Kidney (tissue), 14 donors: ENCODE measurements around the gene ZGLP1. TPM values are rescaled to one million over a fixed set of nuclear protein-coding genes. Genes with fewer than 3 reads are reported as not detected.

Experiments
- DNase-seq, 5 donors: peaks; one replicate each; pipeline ENCODE4 v3.0.0-alpha.2; 2013 to 2020
- FAIRE-seq: peaks from 2 replicates; lab custom pipeline; 2012; peaks lifted over from hg19 to GRCh38; lab: Jason Lieb, UNC
- H3K27ac ChIP-seq, 2 donors: one replicate each; pipeline ENCODE4 v1.7.0; 2013; ENCODE audit warnings: low read depth in 2 of 2, low read length in 2 of 2, inconsistent platforms in 1 of 2
- H3K27me3 ChIP-seq: one replicate; pipeline ENCODE4 v1.7.1; 2013; ENCODE audit warnings: low read length, inconsistent platforms; ENCODE audit not compliant: control insufficient read depth, insufficient read depth
- H3K36me3 ChIP-seq, 3 donors: one replicate each; pipeline versions ENCODE4 v1.7.0 to v1.7.1; 2013; ENCODE audit warnings: low read length in 3 of 3, control low read depth in 1 of 3, inconsistent platforms in 1 of 3; ENCODE audit not compliant: insufficient read depth in 3 of 3, control insufficient read depth in 2 of 3
- H3K4me1 ChIP-seq, 3 donors: one replicate each; pipeline versions ENCODE4 v1.7.0 to v1.7.1; 2013; ENCODE audit warnings: low read length in 3 of 3, inconsistent platforms in 1 of 3, low read depth in 1 of 3; ENCODE audit not compliant: control insufficient read depth in 2 of 3, insufficient read depth in 2 of 3
- H3K4me3 ChIP-seq, 3 donors: one replicate each; pipeline versions ENCODE4 v1.7.0 to v1.8.1; 2013; ENCODE audit warnings: low read length in 3 of 3, control low read depth in 1 of 3, inconsistent platforms in 1 of 3
- H3K9ac ChIP-seq, 3 donors: one replicate each; pipeline versions ENCODE4 v1.7.0 to v1.7.1; 2013; ENCODE audit warnings: low read length in 3 of 3, control low read depth in 1 of 3, inconsistent platforms in 1 of 3
- H3K9me3 ChIP-seq, 3 donors: one replicate each; pipeline versions ENCODE4 v1.7.0 to v1.7.1; 2013; ENCODE audit warnings: low read length in 3 of 3, control low read depth in 1 of 3, inconsistent platforms in 1 of 3; ENCODE audit not compliant: control insufficient read depth in 2 of 3, insufficient read depth in 1 of 3
- CTCF ChIP-seq: IDR thresholded peaks from 3 replicates; pipeline ENCODE4 v1.5.1; 2012; ENCODE audit warnings: mild to moderate bottlenecking, moderate library complexity, borderline replicate concordance; ENCODE audit not compliant: insufficient read depth; ENCODE audit errors: extremely low read depth
- intact Hi-C: fragments of 100-400 bp; cut with DNase I; formaldehyde crosslinking; loops from one replicate; pipeline ENCODE4 v1.11.1; 2022
- polyA plus RNA-seq: library from polyadenylated mRNA; stranded (reverse); fragments of 350-450 nt; fragmentation: Illumina TruSeq; extraction: RNeasy Lipid Tissue Mini Kit (QIAGEN cat#74804); gene quantifications from one replicate; pipeline ENCODE4 v1.2.3, GENCODE V29; 2014; ENCODE audit warnings: low read depth, low replicate concordance; ENCODE audit not compliant: insufficient read depth
- total RNA-seq: library from RNA; stranded (reverse); fragmentation: NEBNext Ultra II Directional; extraction: Animal tissue kit (Norgen Biotek cat#: 25700); gene quantifications from one replicate; pipeline ENCODE4 v1.2.1, GENCODE V29; 2021
- donor health status: control.
- donor health status: control.
- donor health status: control.
- donor health status: control.
- donor health status: control.
- donor health status: DM: yes; HTN: yes; CAD: no.
- donor health status: Normal renal cell carcinoma (clear cell type).

The ZGLP1 gene
- total and polyA plus RNA-seq, 2 donors from 2014 or later, result 4.6 to 5.5 TPM

GRCh38 chr19:10266706-10267105 is 42.9 kb downstream of the ZGLP1 start:
- Histone ChIP-seq H3K9me3 (no peaks in the 10 kb centered on the region), H3K36me3 (no peaks in the 10 kb centered on the region), H3K4me1 (peaks cover 0 to 9% (median 0%) of the 10 kb centered on the region in 3 donors), H3K9ac (no peak overlapping the region), H3K27me3 (peaks cover 8% of the 10 kb centered on the region), H3K4me3 (no peak overlapping the region), H3K27ac (no peak overlapping the region)
- intact Hi-C loops, result loop anchor here (5.0 kb wide), 1 partner anchor 126 kb away; no protein-coding TSS in a partner anchor
- FAIRE-seq, result no peak
- no peak for DNase-seq
- no peak for TF ChIP-seq CTCF

- Histone ChIP-seq H3K9ac (no peak overlapping the region), H3K4me1 (no peaks in the 10 kb centered on the region), H3K9me3 (no peaks in the 10 kb centered on the region), H3K36me3 (peaks cover 0 to 5% (median 5%) of the 10 kb centered on the region in 3 donors), H3K27ac (no peak overlapping the region), H3K4me3 (no peak overlapping the region), H3K27me3 (no peaks in the 10 kb centered on the region)
- intact Hi-C loops, result no loop called here
- DNase-seq (no peak), FAIRE-seq (no peak)
- no peak for TF ChIP-seq CTCF
Measured at GRCh38 chr19:10262771-10263170, 46.8 kb downstream of the ZGLP1 start.

GRCh38 chr19:10260141-10260584 is 49.5 kb downstream of the ZGLP1 start:
- no peaks in the 10 kb centered on the region for H3K4me1 ChIP-seq
- H3K27me3 ChIP-seq, result no peaks in the 10 kb centered on the region
- no peak for TF ChIP-seq CTCF
- H3K4me3 ChIP-seq, result no peak overlapping the region
- no peak overlapping the region for H3K9ac ChIP-seq
- peaks cover 0 to 20% (median 18%) of the 10 kb centered on the region in 3 donors for H3K36me3 ChIP-seq
- H3K27ac ChIP-seq, result no peak overlapping the region
- intact Hi-C loops, result no loop called here
- no peak for DNase-seq
- H3K9me3 ChIP-seq, result no peaks in the 10 kb centered on the region
- FAIRE-seq, result no peak
